DND-41 (cell line): Measurements from ENCODE around the gene SGO1.

Source experiments
- ATAC-seq: fragments of 200-7000 bp; cut with Tn5 transposase; 3 replicates; pipeline ENCODE4 v1.9.1; 2021; ENCODE audit warnings: low read depth; ENCODE audit not compliant: insufficient read depth
- DNase-seq: peaks from one replicate; pipeline ENCODE4 v3.0.0-alpha.2; 2020
- H2AFZ ChIP-seq: 2 replicates; pipeline ENCODE4 v1.6.0; 2012; ENCODE audit warnings: low read depth, low read length
- H3K27ac ChIP-seq: 2 replicates; pipeline ENCODE4 v1.5.1; 2012; ENCODE audit warnings: low read length, inconsistent platforms
- H3K27me3 ChIP-seq: fragments of 200-600 bp; sonication (generic); 2 replicates; pipeline ENCODE4 v1.6.0; 2012; ENCODE audit warnings: low read length, mild to moderate bottlenecking, inconsistent platforms; ENCODE audit not compliant: insufficient read depth, poor library complexity
- H3K36me3 ChIP-seq: 2 replicates; pipeline ENCODE4 v1.5.1; 2012; ENCODE audit warnings: low read length, inconsistent platforms; ENCODE audit not compliant: insufficient read depth
- H3K4me1 ChIP-seq: 2 replicates; pipeline ENCODE4 v1.5.1; 2012; ENCODE audit warnings: mild to moderate bottlenecking, low read length; ENCODE audit not compliant: insufficient read depth
- H3K4me2 ChIP-seq: 2 replicates; pipeline ENCODE4 v1.6.0; 2012; ENCODE audit warnings: mild to moderate bottlenecking, moderate library complexity, low read length, inconsistent platforms; ENCODE audit not compliant: insufficient read depth
- H3K4me3 ChIP-seq, 2 experiments: fragments of 200-600 bp in 1 of 2; shearing (Covaris generic) in 1 of 2; 2 replicates each; pipeline ENCODE4 v1.5.1; 2012 to 2016; ENCODE audit warnings: inconsistent platforms in 2 of 2, low read length in 2 of 2, mild to moderate bottlenecking in 2 of 2, low read depth in 1 of 2, moderate library complexity in 1 of 2
- H3K79me2 ChIP-seq: 2 replicates; pipeline ENCODE4 v1.6.0; 2012; ENCODE audit warnings: low read length, inconsistent platforms; ENCODE audit not compliant: insufficient read depth
- H3K9ac ChIP-seq: 2 replicates; pipeline ENCODE4 v1.6.0; 2012; ENCODE audit warnings: low read depth, mild to moderate bottlenecking, inconsistent platforms, low read length, moderate library complexity
- H3K9me3 ChIP-seq: 2 replicates; pipeline ENCODE4 v1.5.1; 2012; ENCODE audit warnings: low read length, moderate library complexity, mild to moderate bottlenecking, inconsistent platforms; ENCODE audit not compliant: insufficient read depth, severe bottlenecking
- H4K20me1 ChIP-seq: 2 replicates; pipeline ENCODE4 v1.6.0; 2012; ENCODE audit warnings: low read length; ENCODE audit not compliant: insufficient read depth
- CTCF ChIP-seq: IDR thresholded peaks from 2 replicates; pipeline ENCODE4 v1.5.1; 2012; ENCODE audit warnings: borderline replicate concordance, low read length, moderate library complexity, mild to moderate bottlenecking; ENCODE audit not compliant: poor library complexity, severe bottlenecking; ENCODE audit errors: extremely low read depth
- EZH2 ChIP-seq: IDR thresholded peaks from 3 replicates; pipeline ENCODE4 v1.6.1; 2012; ENCODE audit warnings: borderline replicate concordance, low read depth, mild to moderate bottlenecking, moderate library complexity, low read length, inconsistent platforms; ENCODE audit not compliant: severe bottlenecking

Gene SGO1

GRCh38 chr3:20123131-20123652 lies 62.8 kb downstream of the SGO1 start:
- no peaks in the 10 kb centered on the region for H3K27me3 ChIP-seq
- H3K79me2 ChIP-seq, result no peaks in the 10 kb centered on the region
- ATAC-seq (no peak), DNase-seq (no peak)
- H3K4me3 ChIP-seq, result no peak overlapping the region
- TF ChIP-seq CTCF, result no peak
- no peaks in the 10 kb centered on the region for H4K20me1 ChIP-seq
- 0 out of 2 replicates have a peak, but pooled peaks cover 6% of the 10 kb centered on the region for H3K36me3 ChIP-seq
- no peaks in the 10 kb centered on the region for H3K9me3 ChIP-seq
- no peak overlapping the region for H2AFZ ChIP-seq
- no peak overlapping the region for H3K27ac ChIP-seq
- no peak overlapping the region for H3K4me2 ChIP-seq
- no peaks in the 10 kb centered on the region for H3K4me1 ChIP-seq
- H3K9ac ChIP-seq, result no peak overlapping the region

- Histone ChIP-seq H3K4me2 (no peak overlapping the region), H3K79me2 (no peaks in the 10 kb centered on the region), H3K36me3 (0 out of 2 replicates have a peak, but pooled peaks cover 6% of the 10 kb centered on the region), H3K4me3 (no peak overlapping the region), H4K20me1 (no peaks in the 10 kb centered on the region), H3K9me3 (no peaks in the 10 kb centered on the region), H3K27me3 (no peaks in the 10 kb centered on the region), H3K4me1 (no peaks in the 10 kb centered on the region), H3K9ac (no peak overlapping the region), H3K27ac (no peak overlapping the region), H2AFZ (no peak overlapping the region)
- TF ChIP-seq CTCF (no peak), EZH2 (no peak)
- ATAC-seq, result no peak
- DNase-seq, result no peak
These were observed 64.9 kb downstream of the SGO1 start for GRCh38 chr3:20121088-20121487.
